Ovary (tissue), 9 donors: Measurements from ENCODE around the gene ANKRD33B. TPM values are rescaled to one million over a fixed set of nuclear protein-coding genes. Genes with fewer than 3 reads are reported as not detected.

Experiments
- DNase-seq, 5 donors: peaks; one replicate each; pipeline ENCODE4 v3.0.0-alpha.2; 2019 to 2020
- H3K27ac ChIP-seq, 2 donors: fragments of 200-600 bp; one replicate each; pipeline versions ENCODE4 v1.5.1 to v1.8.0; 2019 to 2022
- H3K27me3 ChIP-seq: fragments of 200-600 bp; one replicate; pipeline ENCODE4 v1.8.0; 2022
- H3K36me3 ChIP-seq: fragments of 200-600 bp; sonication (generic); one replicate; pipeline ENCODE4 v1.5.1; 2019
- H3K4me1 ChIP-seq: one replicate; pipeline ENCODE4 v1.8.1; 2013; ENCODE audit warnings: mild to moderate bottlenecking, moderate library complexity; ENCODE audit not compliant: insufficient read depth
- H3K4me3 ChIP-seq: fragments of 200-600 bp; sonication (generic); one replicate; pipeline ENCODE4 v1.5.1; 2017
- H3K9me3 ChIP-seq, 2 donors: fragments of 200-600 bp in 1 of 2; sonication (generic) in 1 of 2; one replicate each; pipeline versions ENCODE4 v1.5.1 to v1.8.1; 2013 to 2019; ENCODE audit warnings: mild to moderate bottlenecking in 1 of 2, moderate library complexity in 1 of 2
- CTCF ChIP-seq, 3 donors: fragments of 450-650 bp in 2 of 3; fragments of 200-600 bp in 1 of 3; IDR thresholded peaks; one replicate each; pipeline versions ENCODE4 v1.5.1 to v1.8.0; 2016 to 2022; ENCODE audit warnings: antibody characterized with exemption in 3 of 3, mild to moderate bottlenecking in 1 of 3
- EP300 ChIP-seq: sonication (generic); formaldehyde crosslinking; IDR thresholded peaks from one replicate; pipeline ENCODE4 v1.6.1; 2017; ENCODE audit warnings: antibody characterized with exemption
- POLR2A ChIP-seq: fragments of 450-650 bp; IDR thresholded peaks from one replicate; pipeline ENCODE4 v1.6.1; 2017; ENCODE audit warnings: antibody characterized with exemption, mild to moderate bottlenecking, moderate library complexity
- WGBS, 3 donors: extraction: QIAGEN DNeasy Blood & Tissue Kit in 1 of 3; methylation state at CpG; one replicate each; pipeline versions ENCODE4 v1.1.5 to v1.1.7; 2013 to 2017; 5-methylcytosine and 5-hydroxymethylcytosine counted together
- intact Hi-C, 4 donors: fragments of 100-400 bp; cut with DNase I; formaldehyde crosslinking; loops; one replicate each; pipeline versions ENCODE4 v1.11.0 to v1.15.1; 2022 to 2023
- polyA plus RNA-seq, 2 donors: library from polyadenylated mRNA; stranded (reverse); fragments of 200-250 nt in 1 of 2; fragments of 350-450 nt in 1 of 2; fragmentation: Illumina TruSeq in 1 of 2; extraction: RNeasy Lipid Tissue Mini Kit (QIAGEN cat#74804) in 1 of 2; gene quantifications; one replicate each; pipeline ENCODE4 v1.2.3, GENCODE V29; 2013 to 2014
- total RNA-seq, 7 donors: library from RNA; depleted of rRNA in 2 of 7; stranded (reverse); fragments of >200 nt in 2 of 7; fragmentation: NEBNext Ultra II Directional in 3 of 7; extraction: Animal tissue kit (Norgen Biotek cat#: 25700) in 3 of 7; gene quantifications; one replicate each; pipeline versions ENCODE4 v1.1.0 to v1.2.4, GENCODE V29; 2016 to 2023
- donor health status: DM: no; HTN: no; CAD: no; lungs with moderate emphysema.
- donor health status: DM: no; HTN: no; CAD: no.
- donor health status: Bipolar disorder and iron deficiency.
- donor health status: DM: yes; HTN: yes; CAD: no.
- donor health status: DM: no; HTN: no; CAD: no.
- donor health status: DM: yes; HTN: yes; CAD: no.

Gene ANKRD33B
- total and polyA plus RNA-seq, 9 donors: 0.65 to 13.3 (median 1.9) TPM

GRCh38 chr5:10653043-10653442, 89.2 kb downstream of the ANKRD33B start:
- DNase-seq: no peak
- H3K36me3 ChIP-seq: no peaks in the 10 kb centered on the region
- H3K4me1 ChIP-seq: no peaks in the 10 kb centered on the region
- no peak overlapping the region for H3K27ac ChIP-seq
- intact Hi-C loops: no loop called here
- H3K9me3 ChIP-seq: no peaks in the 10 kb centered on the region
- TF ChIP-seq CTCF (IDR thresholded peaks at IDR 0.05) (no peak), POLR2A (no peak)
- H3K4me3 ChIP-seq: no peak overlapping the region
- no peaks in the 10 kb centered on the region for H3K27me3 ChIP-seq
- 10 to 30% (median 12%) methylated on average over 4 of the region's 4 CpGs for WGBS, 3 donors

GRCh38 chr5:10653751-10654400, 90.0 kb downstream of the ANKRD33B start:
- Histone ChIP-seq H3K27ac (no peak overlapping the region), H3K4me3 (no peak overlapping the region), H3K4me1 (no peaks in the 10 kb centered on the region), H3K27me3 (no peaks in the 10 kb centered on the region), H3K9me3 (no peaks in the 10 kb centered on the region), H3K36me3 (no peaks in the 10 kb centered on the region)
- 58 to 68% (median 64%) methylated on average over 12 of the region's 12 CpGs for WGBS, 3 donors
- TF ChIP-seq POLR2A: no peak
- no peak for TF ChIP-seq EP300
- no peak for TF ChIP-seq CTCF (IDR thresholded peaks at IDR 0.05)
- intact Hi-C loops: no loop called here
- no peak for DNase-seq

- no peak for TF ChIP-seq CTCF (IDR thresholded peaks at IDR 0.05)
- TF ChIP-seq EP300: no peak
- TF ChIP-seq POLR2A: no peak
- Histone ChIP-seq H3K4me3 (no peak overlapping the region), H3K36me3 (no peaks in the 10 kb centered on the region), H3K4me1 (no peaks in the 10 kb centered on the region), H3K27me3 (no peaks in the 10 kb centered on the region), H3K27ac (no peak overlapping the region), H3K9me3 (no peaks in the 10 kb centered on the region)
- 86 to 89% (median 88%) methylated on average over 13 of the region's 13 CpGs for WGBS, 3 donors
- intact Hi-C loops: no loop called here
- no peak for DNase-seq
These were observed 90.7 kb downstream of the ANKRD33B start for GRCh38 chr5:10654566-10654965.

- Histone ChIP-seq H3K27ac (no peak overlapping the region), H3K36me3 (no peaks in the 10 kb centered on the region), H3K9me3 (no peaks in the 10 kb centered on the region), H3K4me1 (no peaks in the 10 kb centered on the region), H3K4me3 (no peak overlapping the region), H3K27me3 (no peaks in the 10 kb centered on the region)
- TF ChIP-seq CTCF (IDR thresholded peaks at IDR 0.05): no peak
- no peak for TF ChIP-seq POLR2A
- no peak for TF ChIP-seq EP300
- intact Hi-C loops: no loop called here
- no peak for DNase-seq
- 77 to 80% (median 78%) methylated on average over 29 of the region's 29 CpGs for WGBS, 3 donors
These were observed 91.5 kb downstream of the ANKRD33B start for GRCh38 chr5:10655161-10655971.
